GM19372 (cell line): ENCODE data around the gene DEPDC7.

Experiments
- ATAC-seq: cut with Tn5 transposase; IDR thresholded peaks from one replicate; pipeline ENCODE4 v1.9.1; 2021; ENCODE audit warnings: mild to moderate bottlenecking, low read depth, moderate library complexity; ENCODE audit not compliant: unreplicated experiment

DEPDC7 gene

GRCh38 chr11:33059331-33060007, 43.8 kb downstream of the DEPDC7 start:
- no peak for ATAC-seq

DNA sequence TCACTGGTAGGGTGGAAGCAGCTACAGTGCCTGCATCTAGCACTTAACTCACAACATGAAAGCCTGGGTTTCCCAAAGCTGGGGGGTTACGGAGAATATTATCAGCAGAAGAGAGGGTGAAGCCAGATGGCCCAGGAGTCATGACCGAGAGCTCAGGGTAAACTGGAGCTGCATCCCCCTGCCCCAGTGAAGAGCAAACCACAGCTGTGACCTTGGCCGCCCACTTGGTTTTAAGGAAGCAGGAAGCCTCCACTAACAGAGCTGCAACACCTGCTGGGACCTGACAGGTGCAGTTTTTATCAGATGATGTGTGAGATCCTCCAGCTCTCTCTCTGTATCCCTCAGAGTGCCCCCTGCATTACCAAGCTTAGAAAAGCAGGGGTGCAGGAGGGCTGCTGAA, 44.6 kb downstream of the DEPDC7 start:
- ATAC-seq, result no peak

DNA sequence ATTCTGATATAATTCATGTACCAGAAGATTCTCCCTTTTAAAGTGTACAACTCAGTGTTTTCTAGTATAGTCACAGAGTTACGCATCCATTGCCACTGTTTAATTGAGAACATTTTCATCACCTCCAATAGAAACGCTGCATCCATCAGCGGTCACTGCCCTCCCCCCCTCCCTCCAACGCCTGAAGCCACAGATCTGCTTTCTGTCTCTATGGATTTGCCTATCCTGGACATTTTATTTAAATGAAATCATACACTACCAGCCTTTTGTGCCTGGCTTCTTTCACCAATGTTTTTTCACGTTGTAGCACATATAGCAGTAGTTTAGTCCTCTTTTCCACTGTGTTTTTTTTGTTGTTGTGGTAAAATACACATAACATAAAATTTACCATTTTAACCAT, 46.5 kb downstream of the DEPDC7 start:
- ATAC-seq, result no peak

GRCh38 chr11:33063326-33063881, 47.7 kb downstream of the DEPDC7 start:
- no peak for ATAC-seq

- no peak for ATAC-seq
These were observed 48.6 kb downstream of the DEPDC7 start for GRCh38 chr11:33064033-33064825.

DNA sequence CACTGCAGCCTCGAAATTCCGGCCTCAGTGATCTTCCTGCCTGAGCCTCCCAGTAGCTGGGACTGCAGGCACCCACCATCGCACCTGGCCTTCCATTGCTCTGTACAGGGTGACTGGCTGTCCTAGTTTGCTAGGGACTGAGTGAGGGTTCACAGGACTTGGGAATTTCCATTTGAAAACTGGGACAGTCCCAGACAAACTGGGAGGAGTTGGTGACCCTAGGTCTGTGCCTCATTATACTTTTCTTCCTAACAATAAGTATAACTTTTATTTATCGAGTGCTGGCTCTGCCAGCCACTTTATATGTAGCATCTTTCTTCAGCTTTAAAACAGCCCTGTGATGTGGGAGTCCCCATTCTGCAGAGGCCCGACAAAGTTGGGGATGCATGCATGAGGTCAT, 49.2 kb downstream of the DEPDC7 start:
- ATAC-seq, result no peak

GRCh38 chr11:33065445-33066178, 49.9 kb downstream of the DEPDC7 start:
- ATAC-seq, result no peak

DNA sequence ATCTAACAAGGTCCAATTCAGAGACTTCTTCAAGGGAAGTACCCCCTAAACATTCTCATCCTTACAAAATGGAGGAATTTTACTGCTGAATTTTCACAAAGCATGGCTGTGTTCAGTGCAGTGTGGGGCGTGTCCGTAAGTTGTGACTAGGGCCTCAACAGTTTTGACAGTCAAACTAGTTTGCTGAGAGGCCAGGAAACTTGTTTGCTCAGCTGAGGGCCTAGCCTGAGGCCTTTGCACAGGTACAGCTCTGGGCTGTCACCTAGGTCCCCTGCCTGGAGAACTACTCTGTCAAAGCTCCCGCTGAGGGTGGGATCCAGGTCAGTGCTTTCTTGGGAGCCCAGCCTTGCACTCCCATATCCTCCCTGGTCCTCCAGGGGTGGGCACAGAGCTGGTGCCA, 51.6 kb downstream of the DEPDC7 start:
- no peak for ATAC-seq

GRCh38 chr11:33068611-33069340, 53.1 kb downstream of the DEPDC7 start:
- ATAC-seq, result no peak

- no peak for ATAC-seq
These were observed 56.8 kb downstream of the DEPDC7 start for GRCh38 chr11:33072465-33072864.
